Heart right ventricle (tissue), 16 donors: Measurements from ENCODE around the gene CRTC3. TPM values are rescaled to one million over a fixed set of nuclear protein-coding genes. Genes with fewer than 3 reads are reported as not detected.

Experiments
- ATAC-seq, 8 donors: fragments of 200-7000 bp; cut with Tn5 transposase; one replicate each; pipeline ENCODE4 v1.9.1; 2020; ENCODE audit warnings: mild to moderate bottlenecking in 8 of 8, moderate library complexity in 8 of 8, moderate number of reproducible peaks in 1 of 8
- DNase-seq, 2 donors: peaks; one replicate each; pipeline ENCODE4 v3.0.0-alpha.2; 2020
- H3K27ac ChIP-seq, 10 donors: fragments of 200-600 bp; sonication (generic) in 2 of 10; one replicate each; pipeline versions ENCODE4 v1.5.0 to v1.8.0; 2020 to 2022; ENCODE audit warnings: mild to moderate bottlenecking in 3 of 10
- H3K27me3 ChIP-seq, 7 donors: fragments of 200-600 bp; one replicate each; pipeline ENCODE4 v1.8.0; 2021 to 2022; ENCODE audit warnings: mild to moderate bottlenecking in 2 of 7
- H3K36me3 ChIP-seq, 9 donors: fragments of 200-600 bp; sonication (generic) in 1 of 9; one replicate each; pipeline versions ENCODE4 v1.5.0 to v1.8.0; 2020 to 2022; ENCODE audit warnings: mild to moderate bottlenecking in 2 of 9
- H3K4me1 ChIP-seq, 9 donors: fragments of 200-600 bp; sonication (generic) in 1 of 9; one replicate each; pipeline versions ENCODE4 v1.5.0 to v1.8.0; 2020 to 2022; ENCODE audit warnings: mild to moderate bottlenecking in 4 of 9
- H3K4me3 ChIP-seq, 10 donors: fragments of 200-600 bp; sonication (generic) in 2 of 10; one replicate each; pipeline versions ENCODE4 v1.5.0 to v1.8.0; 2020 to 2022; ENCODE audit warnings: mild to moderate bottlenecking in 7 of 10, moderate library complexity in 2 of 10
- H3K9me3 ChIP-seq, 11 donors: fragments of 200-600 bp in 10 of 11; sonication (generic) in 2 of 11; one replicate each; pipeline versions ENCODE4 v1.5.0 to v1.8.0; 2013 to 2022; ENCODE audit warnings: mild to moderate bottlenecking in 2 of 11, control low read depth in 1 of 11, moderate library complexity in 1 of 11
- CTCF ChIP-seq, 9 donors: fragments of 200-600 bp; sonication (generic) in 2 of 9; IDR thresholded peaks; one replicate each; pipeline versions ENCODE4 v1.5.0 to v1.8.0; 2021 to 2022; ENCODE audit warnings: antibody characterized with exemption in 9 of 9, mild to moderate bottlenecking in 5 of 9, moderate library complexity in 1 of 9
- WGBS, 2 donors: extraction: QIAGEN DNeasy Blood & Tissue Kit; methylation state at CpG; one replicate each; pipeline ENCODE4 v1.1.7; 2013; ENCODE audit warnings: inconsistent platforms in 1 of 2; 5-methylcytosine and 5-hydroxymethylcytosine counted together
- intact Hi-C, 10 donors: fragments of 100-400 bp; cut with DNase I; formaldehyde crosslinking; loops; one replicate each; pipeline versions ENCODE4 v1.11.1 to v1.14.2; 2022
- polyA plus RNA-seq, 2 donors: library from polyadenylated mRNA; stranded (reverse); fragments of 200-250 nt; gene quantifications; one replicate each; pipeline ENCODE4 v1.2.3, GENCODE V29; 2013
- total RNA-seq, 10 donors: library from RNA; stranded (reverse); fragmentation: NEBNext Ultra II Directional in 3 of 10; extraction: Animal tissue kit (Norgen Biotek cat#: 25700) in 3 of 10; gene quantifications; one replicate each; pipeline versions ENCODE4 v1.2.1 to v1.2.4, GENCODE V29; 2021 to 2023
- donor health status: Arrhythmogenic right ventricular cardiomyopathy.
- donor health status: ischemic (EF 13 %, LVEDD 7.1; RV severe dilation, severe dysfunction).
- donor health status: healthy with polysubstance abuse.
- donor health status: DM: no; HTN: yes; CAD: no.
- donor health status: DM: no; HTN: no; CAD: no.
- donor health status: ischemic (EF 25% LVEDD 6.9; RV normal size, moderate dysfunction).
- donor health status: ischemic (EF 25% LVEDD 5.7; RV mildly dilated, moderate dysfunction).
- donor health status: healthy.
- donor health status: DM: yes; HTN: yes; CAD: no.
- donor health status: Ischemic cardiomyopathy.
- donor health status: ischemic (EF 35%, LVEDD 5.7; RV mildly dilated, moderate dysfunction).
- donor health status: nonischemic (EF 11% LVEDD 7.7; RV severe dilation, severe dysfunction).
- donor health status: DM: yes; HTN: yes; CAD: no.
- donor health status: PGD.
- donor health status: ischemic (EF 29% LVEDD 5.4; RV normal size, mild dysfunction).
- donor health status: nonischemic (EF 23%, LVEDD 6.1; RV moderate dilation, normal function).

CRTC3 gene
- total and polyA plus RNA-seq, 12 donors = 11.5 to 34.9 (median 28.3) TPM

GRCh38 chr15:90550919-90551318 is 21.2 kb downstream of the CRTC3 start:
- WGBS, 2 donors = 82 to 85% methylated on average over 6 of the region's 6 CpGs
- TF ChIP-seq CTCF (IDR thresholded peaks at IDR 0.05) = no peak
- DNase-seq (no peak), ATAC-seq (no peak)
- intact Hi-C loops = no loop called here
- Histone ChIP-seq H3K27me3 (no peaks in the 10 kb centered on the region), H3K27ac (peak overlapping the region in 4 of 10 donors; percentile 79 to 83 (median 81)), H3K4me1 (peaks cover 6 to 71% (median 53%) of the 10 kb centered on the region in 9 donors), H3K36me3 (peaks cover 0 to 39% (median 5%) of the 10 kb centered on the region in 9 donors), H3K9me3 (no peaks in the 10 kb centered on the region), H3K4me3 (no peak overlapping the region)

DNA sequence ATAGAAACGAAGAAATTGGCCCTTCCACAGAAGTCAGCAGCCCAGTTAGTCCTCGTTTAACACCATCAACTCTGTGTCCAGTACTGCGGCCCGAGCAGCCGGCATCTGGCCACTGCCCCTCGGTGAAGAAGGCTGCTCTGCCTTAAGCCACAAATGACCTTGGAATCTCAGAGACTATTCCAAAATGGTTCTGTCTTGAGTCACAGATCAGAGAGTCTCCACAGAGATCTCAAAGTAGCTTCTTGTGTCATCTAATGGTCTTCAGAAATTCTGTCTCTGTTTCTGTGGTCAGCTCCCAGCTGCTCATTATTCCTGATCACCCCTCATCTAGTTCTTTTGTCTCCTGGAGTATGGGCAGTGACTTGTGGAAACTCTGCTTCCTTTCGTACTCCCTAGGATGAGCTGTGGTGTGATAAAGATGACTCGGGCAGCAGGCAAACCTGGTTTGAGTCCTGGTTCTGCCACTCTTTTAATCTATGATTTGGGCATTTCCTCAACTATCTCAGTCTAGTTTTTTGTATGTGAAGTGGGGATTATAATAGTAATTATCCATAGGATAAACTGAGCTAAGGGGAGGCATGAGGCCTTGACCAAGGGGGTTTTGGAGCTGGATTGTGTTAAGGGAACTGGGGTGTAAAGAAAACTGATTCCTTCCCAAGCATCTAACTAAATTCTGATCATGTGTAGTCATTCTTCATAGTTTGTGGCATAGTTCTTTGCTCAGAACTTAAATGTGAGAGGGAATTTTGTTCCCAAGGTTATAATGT is 22.6 kb downstream of the CRTC3 start:
- DNase-seq = no peak
- 56 to 59% methylated on average over 8 of the region's 8 CpGs for WGBS, 2 donors
- peak in 6 of 8 donors; percentile 13 to 55 (median 30) for ATAC-seq
- Histone ChIP-seq H3K4me3 (peak overlapping the region in 1 of 10 donors; percentile 17), H3K27ac (peak overlapping the region; percentile 60 to 86 (median 81)), H3K36me3 (peaks cover 0 to 34% (median 5%) of the 10 kb centered on the region in 9 donors), H3K4me1 (peaks cover 14 to 83% (median 65%) of the 10 kb centered on the region in 9 donors), H3K9me3 (no peaks in the 10 kb centered on the region), H3K27me3 (no peaks in the 10 kb centered on the region)
- TF ChIP-seq CTCF (IDR thresholded peaks at IDR 0.05) = no peak
- intact Hi-C loops = no loop called here

DNA sequence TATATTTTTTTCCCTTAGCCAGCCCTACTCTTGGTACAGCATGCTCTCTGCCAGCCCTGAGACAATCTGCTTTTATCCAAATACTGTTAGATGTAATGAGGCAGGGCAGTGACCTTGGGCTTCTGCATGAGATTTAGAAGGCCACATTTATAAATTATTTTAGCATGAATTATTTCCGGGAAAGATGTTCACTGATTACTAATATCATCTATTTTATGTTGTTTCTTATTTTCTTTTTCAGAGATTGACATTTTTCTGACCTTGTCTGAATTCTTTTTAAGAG is 23.1 kb downstream of the CRTC3 start:
- peaks cover 0 to 33% (median 5%) of the 10 kb centered on the region in 9 donors for H3K36me3 ChIP-seq
- no peak for TF ChIP-seq CTCF (IDR thresholded peaks at IDR 0.05)
- peaks cover 19 to 83% (median 65%) of the 10 kb centered on the region in 9 donors for H3K4me1 ChIP-seq
- DNase-seq (no peak), ATAC-seq (peak in 1 of 8 donors; percentile 52)
- peak overlapping the region in 1 of 10 donors; percentile 17 for H3K4me3 ChIP-seq
- H3K27me3 ChIP-seq = no peaks in the 10 kb centered on the region
- H3K9me3 ChIP-seq = no peaks in the 10 kb centered on the region
- H3K27ac ChIP-seq = peak overlapping the region; percentile 60 to 86 (median 81)
- intact Hi-C loops = no loop called here
- WGBS, 2 donors = 42% methylated on average over 1 of the region's 1 CpG

DNA sequence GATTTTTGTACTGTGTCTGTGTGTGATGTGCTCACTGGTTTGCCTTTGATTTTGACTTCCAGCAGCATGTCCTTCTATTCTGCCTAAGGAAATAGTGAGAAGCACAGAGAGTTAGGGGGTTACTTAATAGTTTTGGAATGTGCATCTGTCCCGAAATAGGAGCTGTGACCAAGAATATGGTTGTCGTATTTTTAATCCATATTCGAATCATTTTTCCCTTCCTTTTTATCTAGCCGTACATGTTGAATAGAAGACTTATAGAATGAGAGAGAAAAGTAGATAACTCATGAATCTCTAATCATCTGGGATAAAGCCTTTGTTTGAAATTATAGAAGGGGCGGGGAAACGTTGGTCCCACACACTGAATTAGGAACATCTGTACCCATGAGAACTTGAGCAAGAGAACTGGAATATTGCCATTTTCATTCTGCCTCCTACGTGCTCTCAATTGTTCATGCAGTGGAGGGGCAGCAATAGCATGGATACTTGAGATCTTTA is 23.6 kb downstream of the CRTC3 start:
- no peaks in the 10 kb centered on the region for H3K9me3 ChIP-seq
- no peaks in the 10 kb centered on the region for H3K27me3 ChIP-seq
- intact Hi-C loops = no loop called here
- peaks cover 22 to 83% (median 66%) of the 10 kb centered on the region in 9 donors for H3K4me1 ChIP-seq
- H3K27ac ChIP-seq = peak overlapping the region; percentile 60 to 86 (median 81)
- H3K4me3 ChIP-seq = peak overlapping the region in 1 of 10 donors; percentile 17
- 18 to 30% methylated on average over 7 of the region's 7 CpGs for WGBS, 2 donors
- H3K36me3 ChIP-seq = peaks cover 0 to 28% (median 5%) of the 10 kb centered on the region in 9 donors
- ATAC-seq (peak; percentile 41 to 76 (median 66)), DNase-seq (no peak)
- TF ChIP-seq CTCF (IDR thresholded peaks at IDR 0.05) = no peak
